ENCODE data around the gene MEIS1. TPM values are rescaled to one million over a fixed set of nuclear protein-coding genes. Genes with fewer than 3 reads are reported as not detected.
A peak's percentile ranks its signal among the peaks of the same experiment; 100 is the strongest.

The MEIS1 gene
- total and polyA plus RNA-seq, 11 donors: 12.9 to 55.7 (median 41.8) TPM

GRCh38 chr2:66568650-66569300 lies 133.8 kb downstream of the MEIS1 start:
- DNase-seq: no peak
- H3K9me3 ChIP-seq: no peaks in the 10 kb centered on the region
- TF ChIP-seq POLR2A (IDR thresholded peaks at IDR 0.05): no peak
- TF ChIP-seq CTCF (IDR thresholded peaks at IDR 0.05): no peak
- ATAC-seq: no peak
- peaks cover 0 to 13% (median 0%) of the 10 kb centered on the region in 12 donors for H3K4me1 ChIP-seq
- intact Hi-C loops (cut with DNase I): loop anchor here in 1 of 10 donors (10.0 kb wide), 1 partner anchor 924 kb away; no protein-coding TSS in a partner anchor
- H3K36me3 ChIP-seq: peaks cover 0 to 47% (median 15%) of the 10 kb centered on the region in 9 donors
- H3K27me3 ChIP-seq: peaks cover 0 to 6% (median 0%) of the 10 kb centered on the region in 9 donors
- 86 to 93% (median 90%) methylated on average over 4 of the region's 4 CpGs for WGBS, 4 donors
- no peak overlapping the region for H3K4me3 ChIP-seq
- H3K27ac ChIP-seq: peak overlapping the region in 1 of 12 donors; percentile 33

GRCh38 chr2:66569321-66569851 lies 134.5 kb downstream of the MEIS1 start:
- TF ChIP-seq CTCF (IDR thresholded peaks at IDR 0.05) (no peak), POLR2A (IDR thresholded peaks at IDR 0.05) (no peak)
- no peak for DNase-seq
- Histone ChIP-seq H3K27me3 (peaks cover 0 to 9% (median 0%) of the 10 kb centered on the region in 9 donors), H3K4me3 (no peak overlapping the region), H3K27ac (peak overlapping the region in 1 of 12 donors; percentile 33), H3K36me3 (peaks cover 0 to 47% (median 15%) of the 10 kb centered on the region in 9 donors), H3K9me3 (no peaks in the 10 kb centered on the region), H3K4me1 (peaks cover 0 to 15% (median 0%) of the 10 kb centered on the region in 12 donors)
- intact Hi-C loops (cut with DNase I): loop anchor here in 1 of 10 donors (10.0 kb wide), 1 partner anchor 925 kb away; no protein-coding TSS in a partner anchor
- ATAC-seq: no peak
- 79 to 81% (median 80%) methylated on average over 4 of the region's 4 CpGs for WGBS, 4 donors

- H3K4me3 ChIP-seq: no peak overlapping the region
- intact Hi-C loops (cut with DNase I): loop anchor here in 9 of 10 donors (5.0 to 10.0 kb wide), 6 partner anchors 133 to 1275 kb away; partner anchors contain the start of gene MEIS1 (in 1 of the 9)
- H3K27me3 ChIP-seq: peaks cover 0 to 14% (median 0%) of the 10 kb centered on the region in 9 donors
- H3K36me3 ChIP-seq: peaks cover 0 to 47% (median 15%) of the 10 kb centered on the region in 9 donors
- WGBS, 4 donors: 80 to 85% (median 82%) methylated on average over 2 of the region's 2 CpGs
- peaks cover 0 to 19% (median under 1%) of the 10 kb centered on the region in 12 donors for H3K4me1 ChIP-seq
- no peaks in the 10 kb centered on the region for H3K9me3 ChIP-seq
- peak overlapping the region in 1 of 12 donors; percentile 21 for H3K27ac ChIP-seq
- TF ChIP-seq POLR2A (IDR thresholded peaks at IDR 0.05) (no peak), CTCF (IDR thresholded peaks at IDR 0.05) (no peak)
- ATAC-seq (no peak), DNase-seq (no peak)
These were observed 135.0 kb downstream of the MEIS1 start for GRCh38 chr2:66569974-66570373.

GRCh38 chr2:66570471-66570870 lies 135.5 kb downstream of the MEIS1 start:
- Histone ChIP-seq H3K27me3 (peaks cover 0 to 18% (median 1%) of the 10 kb centered on the region in 9 donors), H3K9me3 (no peaks in the 10 kb centered on the region), H3K4me1 (peaks cover 0 to 19% (median 4%) of the 10 kb centered on the region in 12 donors), H3K36me3 (peaks cover 0 to 47% (median 15%) of the 10 kb centered on the region in 9 donors), H3K27ac (no peak overlapping the region), H3K4me3 (no peak overlapping the region)
- DNase-seq (no peak), ATAC-seq (no peak)
- 89 to 93% (median 91%) methylated on average over 3 of the region's 3 CpGs for WGBS, 4 donors
- intact Hi-C loops (cut with DNase I): loop anchor here in 8 of 10 donors (5.0 to 10.0 kb wide), 6 partner anchors 133 to 1274 kb away; partner anchors contain the start of gene MEIS1 (in 1 of the 8)
- no peak for TF ChIP-seq POLR2A (IDR thresholded peaks at IDR 0.05)
- TF ChIP-seq CTCF (IDR thresholded peaks at IDR 0.05): no peak
